Adrenal gland (tissue), 12 donors: ENCODE results near the gene PPY. TPM values are rescaled to one million over a fixed set of nuclear protein-coding genes. Genes with fewer than 3 reads are reported as not detected.
"Not testable (repeated sequence)": the region's sequence is repeated elsewhere in the genome, so short reads cannot be mapped to it uniquely, and the experiment has no call there.

ENCODE experiments used
- DNase-seq, 7 donors: peaks; one replicate each; pipeline ENCODE4 v3.0.0-alpha.2; 2019 to 2020
- H3K27ac ChIP-seq, 5 donors: fragments of 200-600 bp; sonication (generic) in 4 of 5; 1 replicate in 3 of 5; 2 replicates in 2 of 5; pipeline versions ENCODE4 v1.5.1 to v1.8.0; 2016 to 2020; ENCODE audit warnings: mild to moderate bottlenecking in 1 of 5
- H3K27me3 ChIP-seq: fragments of 200-600 bp; 2 replicates; pipeline ENCODE4 v1.8.0; 2021
- H3K36me3 ChIP-seq, 2 donors: fragments of 200-600 bp; replicated peaks in 1 of 2; 1 replicate in 1 of 2; 2 replicates in 1 of 2; pipeline versions ENCODE4 v1.5.1 to v1.8.0; 2018 to 2022
- H3K4me1 ChIP-seq, 2 donors: fragments of 200-600 bp; replicated peaks in 1 of 2; 1 replicate in 1 of 2; 2 replicates in 1 of 2; pipeline versions ENCODE4 v1.5.1 to v1.8.0; 2018 to 2021
- H3K4me3 ChIP-seq, 4 donors: fragments of 200-600 bp; sonication (generic) in 3 of 4; one replicate each; pipeline ENCODE4 v1.5.1; 2016 to 2018
- H3K9me3 ChIP-seq, 3 donors: fragments of 200-600 bp; sonication (generic) in 1 of 3; replicated peaks in 1 of 3; 1 replicate in 2 of 3; 2 replicates in 1 of 3; pipeline versions ENCODE4 v1.5.1 to v1.8.0; 2016 to 2021
- POLR2A ChIP-seq, 2 donors: fragments of 450-650 bp; IDR thresholded peaks; one replicate each; pipeline ENCODE4 v1.6.1; 2017; ENCODE audit warnings: antibody characterized with exemption in 2 of 2, mild to moderate bottlenecking in 2 of 2, moderate library complexity in 1 of 2
- WGBS, 4 donors: extraction: QIAGEN DNeasy Blood & Tissue Kit in 2 of 4; methylation state at CpG; one replicate each; pipeline versions ENCODE4 v1.1.5 to v1.1.7; 2013 to 2017; 5-methylcytosine and 5-hydroxymethylcytosine counted together
- intact Hi-C, 2 donors: fragments of 100-400 bp; cut with DNase I; formaldehyde crosslinking; loops; one replicate each; pipeline versions ENCODE4 v1.14.1 to v1.15.0; 2022 to 2023
- polyA plus RNA-seq, 3 donors: library from polyadenylated mRNA; stranded (reverse); fragments of 200-250 nt in 2 of 3; fragments of 350-450 nt in 1 of 3; fragmentation: Illumina TruSeq in 1 of 3; extraction: RNeasy Lipid Tissue Mini Kit (QIAGEN cat#74804) in 1 of 3; gene quantifications; one replicate each; pipeline ENCODE4 v1.2.3, GENCODE V29; 2013 to 2014
- total RNA-seq, 9 donors: library from RNA; depleted of rRNA in 4 of 9; stranded (reverse); fragments of >200 nt in 4 of 9; fragments of 120-200 nt in 1 of 9; fragmentation: NEBNext Ultra II Directional in 1 of 9; extraction: Animal tissue kit (Norgen Biotek cat#: 25700) in 1 of 9; gene quantifications; one replicate each; pipeline versions ENCODE4 v1.1.0 to v1.2.4, GENCODE V29; 2013 to 2023
- TF ChIP-seq, protein P1 (sequence below), 6 experiments: fragments of 450-650 bp in 4 of 6; fragments of 200-600 bp in 2 of 6; sonication (generic) in 1 of 6; IDR thresholded peaks; 1 replicate in 5 of 6; 2 replicates in 1 of 6; pipeline versions ENCODE4 v1.5.1 to v1.8.0; 2016 to 2021; ENCODE audit warnings: antibody characterized with exemption in 6 of 6, mild to moderate bottlenecking in 2 of 6, moderate library complexity in 1 of 6
- donor health status: healthy with polysubstance abuse.
- donor health status: Bipolar disorder and iron deficiency.
- donor health status: DM: yes; HTN: yes; CAD: no.
- donor health status: DM: no; HTN: no; CAD: no.
- donor health status: DM: no; HTN: no; CAD: no.
- donor health status: DM: yes; HTN: yes; CAD: no.

Gene PPY
- total and polyA plus RNA-seq, 12 donors: not detected

DNA sequence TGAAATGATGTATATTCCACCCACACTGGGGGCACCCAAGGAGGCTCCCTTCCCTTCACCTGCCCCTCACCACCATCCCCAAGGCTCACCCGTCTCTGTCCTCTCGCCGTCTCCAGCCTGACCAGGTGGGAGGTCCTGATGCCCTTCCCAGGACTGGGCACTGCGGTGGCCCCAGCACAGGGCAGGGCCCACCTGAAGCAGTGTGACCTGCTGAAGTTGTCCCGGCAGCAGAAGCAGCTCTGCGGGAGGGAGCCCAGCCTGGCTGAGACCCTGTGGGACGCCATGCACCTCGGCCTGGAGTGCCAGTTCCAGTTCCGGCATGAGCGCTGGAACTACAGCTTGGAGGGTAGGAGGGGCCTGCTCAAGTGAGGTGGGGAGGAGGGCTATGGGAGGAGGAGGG is 9.9 kb downstream of the PPY start:
- DNase-seq: no peak
- H3K4me1 ChIP-seq: no peaks in the 10 kb centered on the region
- peaks cover 3% of the 10 kb centered on the region for H3K27me3 ChIP-seq
- no peak overlapping the region for H3K27ac ChIP-seq
- no peak for TF ChIP-seq POLR2A (IDR thresholded peaks at IDR 0.05)
- TF ChIP-seq, protein P1, sequence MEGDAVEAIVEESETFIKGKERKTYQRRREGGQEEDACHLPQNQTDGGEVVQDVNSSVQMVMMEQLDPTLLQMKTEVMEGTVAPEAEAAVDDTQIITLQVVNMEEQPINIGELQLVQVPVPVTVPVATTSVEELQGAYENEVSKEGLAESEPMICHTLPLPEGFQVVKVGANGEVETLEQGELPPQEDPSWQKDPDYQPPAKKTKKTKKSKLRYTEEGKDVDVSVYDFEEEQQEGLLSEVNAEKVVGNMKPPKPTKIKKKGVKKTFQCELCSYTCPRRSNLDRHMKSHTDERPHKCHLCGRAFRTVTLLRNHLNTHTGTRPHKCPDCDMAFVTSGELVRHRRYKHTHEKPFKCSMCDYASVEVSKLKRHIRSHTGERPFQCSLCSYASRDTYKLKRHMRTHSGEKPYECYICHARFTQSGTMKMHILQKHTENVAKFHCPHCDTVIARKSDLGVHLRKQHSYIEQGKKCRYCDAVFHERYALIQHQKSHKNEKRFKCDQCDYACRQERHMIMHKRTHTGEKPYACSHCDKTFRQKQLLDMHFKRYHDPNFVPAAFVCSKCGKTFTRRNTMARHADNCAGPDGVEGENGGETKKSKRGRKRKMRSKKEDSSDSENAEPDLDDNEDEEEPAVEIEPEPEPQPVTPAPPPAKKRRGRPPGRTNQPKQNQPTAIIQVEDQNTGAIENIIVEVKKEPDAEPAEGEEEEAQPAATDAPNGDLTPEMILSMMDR (IDR thresholded peaks at IDR 0.05): no peak
- H3K4me3 ChIP-seq: no peak overlapping the region
- H3K36me3 ChIP-seq: no peaks in the 10 kb centered on the region
- intact Hi-C loops: no loop called here
- H3K9me3 ChIP-seq: no peaks in the 10 kb centered on the region
- WGBS, 4 donors: 71 to 92% (median 86%) methylated on average over 7 to 10 of the region's 10 CpGs

DNA sequence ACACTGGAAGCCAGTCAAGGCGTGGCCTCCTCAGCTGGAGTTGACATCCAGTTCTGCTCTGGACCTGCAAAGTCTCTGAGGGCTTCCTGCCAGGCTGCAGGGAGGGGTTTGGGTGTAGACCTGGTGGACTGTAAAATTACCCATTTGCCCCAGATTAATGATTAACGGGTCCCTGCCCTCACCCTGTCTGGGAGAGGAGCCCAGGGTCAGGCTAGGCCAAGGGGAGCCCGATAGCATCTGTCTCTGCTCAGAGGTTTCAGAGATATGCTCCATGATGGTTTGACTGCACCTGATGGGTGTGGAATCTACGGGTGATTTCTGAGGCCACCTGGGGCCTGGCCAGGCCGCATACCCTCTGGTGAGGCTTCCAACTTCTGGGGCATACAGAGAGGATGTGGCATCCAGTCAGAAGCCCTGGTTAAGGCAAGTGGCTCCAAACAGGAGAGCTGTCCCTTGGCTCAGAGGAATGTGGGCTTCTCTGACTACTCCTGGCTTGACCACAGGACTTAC is 11.2 kb downstream of the PPY start:
- intact Hi-C loops: no loop called here
- no peak for DNase-seq
- Histone ChIP-seq H3K4me3 (no peak overlapping the region), H3K4me1 (peaks cover 0 to 6% of the 10 kb centered on the region in 2 donors), H3K27me3 (peaks cover 7% of the 10 kb centered on the region), H3K36me3 (no peaks in the 10 kb centered on the region), H3K9me3 (no peaks in the 10 kb centered on the region), H3K27ac (no peak overlapping the region)
- 75 to 80% (median 78%) methylated on average over 2 to 5 of the region's 5 CpGs for WGBS, 4 donors
- no peak for TF ChIP-seq POLR2A (IDR thresholded peaks at IDR 0.05)
- TF ChIP-seq, protein P1 (IDR thresholded peaks at IDR 0.05): no peak

DNA sequence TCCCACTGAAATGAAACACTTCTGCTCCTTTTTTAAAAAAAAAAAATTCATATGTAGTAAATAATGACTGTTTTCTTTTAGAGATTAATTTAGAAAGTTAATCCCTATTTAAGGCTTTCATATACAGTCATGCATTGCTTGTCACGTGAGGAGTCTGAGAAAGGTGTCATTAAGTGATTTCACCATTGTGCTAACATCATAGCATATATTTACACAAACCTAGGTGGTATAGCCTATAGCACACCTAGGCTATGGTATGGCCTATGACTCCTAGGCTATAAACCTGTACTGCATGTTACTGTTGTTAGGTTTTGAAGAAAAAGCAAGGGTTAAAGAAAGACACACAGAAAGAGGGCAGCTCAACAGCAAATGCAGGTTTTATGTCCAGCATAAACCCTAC is 13.7 kb downstream of the PPY start:
- Histone ChIP-seq H3K27ac (no peak overlapping the region), H3K4me1 (peaks cover 0 to 6% of the 10 kb centered on the region in 2 donors), H3K4me3 (no peak overlapping the region), H3K27me3 (peaks cover 7% of the 10 kb centered on the region), H3K9me3 (no peaks in the 10 kb centered on the region), H3K36me3 (no peaks in the 10 kb centered on the region)
- 74 to 90% (median 80%) methylated on average over 1 of the region's 1 CpG for WGBS, 4 donors
- TF ChIP-seq, protein P1 (IDR thresholded peaks at IDR 0.05): no peak
- no peak for TF ChIP-seq POLR2A (IDR thresholded peaks at IDR 0.05)
- no peak for DNase-seq
- intact Hi-C loops: no loop called here

DNA sequence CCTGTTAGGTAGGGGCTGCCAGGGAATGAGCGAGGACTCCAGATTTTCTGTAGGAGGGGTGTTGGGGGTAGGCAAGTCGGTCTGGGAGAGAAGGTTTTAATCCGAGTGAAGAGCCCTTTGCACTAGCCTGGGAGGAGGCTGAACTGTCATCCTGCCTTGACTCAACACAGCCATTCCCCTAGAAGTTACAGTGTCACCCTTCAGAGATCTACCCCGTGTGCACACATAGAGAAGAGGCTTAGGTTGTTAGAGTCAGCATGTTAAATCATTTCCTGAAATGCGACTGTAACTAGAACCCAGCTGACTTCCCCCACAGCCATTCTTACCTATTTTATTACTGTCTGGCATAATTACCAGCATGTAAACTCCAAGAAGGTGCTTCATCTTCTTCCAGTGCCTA is 14.3 kb downstream of the PPY start:
- WGBS, 4 donors: 32 to 49% (median 41%) methylated on average over 5 of the region's 5 CpGs
- H3K4me3 ChIP-seq, H3K27me3 ChIP-seq, DNase-seq, H3K4me1 ChIP-seq, intact Hi-C loops, H3K27ac ChIP-seq, H3K9me3 ChIP-seq, H3K36me3 ChIP-seq: not testable (repeated sequence)
